Activated CD4-positive, CD25-positive, alpha-beta regulatory T cell (primary cell): Measurements from ENCODE around the gene TEX261.

Experiments used
- DNase-seq, 4 experiments: peaks; one replicate each; lab custom pipeline; 2025; lab: John Stamatoyannopoulos, UW

The TEX261 gene

DNA sequence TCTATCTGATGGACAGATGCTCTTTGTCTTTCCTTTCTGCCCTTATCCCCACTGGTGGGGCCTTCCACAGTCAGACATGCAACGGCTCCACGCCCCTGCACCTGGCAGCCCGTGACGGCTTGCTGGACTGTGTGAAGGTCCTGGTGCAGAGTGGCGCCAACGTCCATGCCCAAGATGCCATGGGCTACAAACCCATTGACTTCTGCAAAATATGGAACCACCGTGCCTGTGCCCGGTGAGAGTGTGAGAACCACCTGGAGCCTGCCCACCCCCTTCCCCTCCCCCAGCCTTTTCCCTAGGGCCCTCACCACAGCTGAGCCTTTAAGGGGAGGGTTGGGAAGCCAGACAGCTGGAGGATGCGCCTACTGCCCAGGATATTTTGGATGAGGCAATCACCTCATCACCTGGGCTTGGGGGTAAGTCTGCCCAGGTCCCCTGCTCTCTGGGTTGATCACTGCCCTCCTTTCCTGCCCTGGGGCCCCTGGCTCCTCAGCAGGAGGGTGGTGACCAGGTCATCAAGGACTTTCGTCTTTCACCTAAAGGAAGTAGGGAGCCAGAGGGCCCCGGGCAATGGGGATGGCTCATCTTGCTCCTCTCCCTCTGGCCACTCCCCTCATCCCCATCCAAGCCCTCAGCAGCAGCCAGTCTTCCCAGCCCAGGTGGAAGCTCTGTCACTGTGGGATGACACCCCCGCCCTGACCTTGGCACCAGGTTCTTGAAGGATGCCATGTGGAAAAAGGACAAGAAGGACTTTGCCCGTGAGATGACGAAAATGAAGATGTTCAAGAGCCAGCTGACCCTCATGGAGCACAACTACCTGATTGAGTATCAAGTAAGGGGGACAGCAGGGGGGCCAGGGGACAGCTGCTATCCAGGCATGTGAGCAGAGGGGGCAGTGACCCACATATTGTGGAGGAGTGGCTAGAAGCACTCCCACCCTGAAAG lies 12.5 kb downstream of the TEX261 start:
- DNase-seq: no peak

DNA sequence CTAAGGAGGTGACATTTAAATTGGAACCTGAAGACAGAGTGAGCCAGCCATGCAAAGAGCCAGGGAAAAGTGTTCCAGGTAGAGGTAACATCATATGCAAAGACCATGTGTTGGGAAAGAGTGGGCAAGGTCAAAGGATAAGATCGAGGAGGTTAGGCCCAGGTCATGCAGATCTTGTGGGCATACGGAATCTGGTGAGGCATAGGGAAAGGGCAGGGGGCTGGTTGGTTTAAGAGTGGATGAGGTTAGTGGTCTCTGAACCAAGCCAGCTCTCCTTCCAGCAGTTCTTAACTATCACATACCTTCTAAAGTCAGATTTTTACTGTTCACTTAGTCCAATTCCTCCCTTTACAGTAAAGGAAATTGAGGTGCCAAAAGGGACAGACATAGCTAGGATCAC lies 13.3 kb downstream of the TEX261 start:
- DNase-seq: no peak

- no peak for DNase-seq
Observed at GRCh38 chr2:70979626-70980025, 15.0 kb downstream of the TEX261 start.

- DNase-seq: no peak
Observed at GRCh38 chr2:70979180-70979488, 15.5 kb downstream of the TEX261 start.

DNA sequence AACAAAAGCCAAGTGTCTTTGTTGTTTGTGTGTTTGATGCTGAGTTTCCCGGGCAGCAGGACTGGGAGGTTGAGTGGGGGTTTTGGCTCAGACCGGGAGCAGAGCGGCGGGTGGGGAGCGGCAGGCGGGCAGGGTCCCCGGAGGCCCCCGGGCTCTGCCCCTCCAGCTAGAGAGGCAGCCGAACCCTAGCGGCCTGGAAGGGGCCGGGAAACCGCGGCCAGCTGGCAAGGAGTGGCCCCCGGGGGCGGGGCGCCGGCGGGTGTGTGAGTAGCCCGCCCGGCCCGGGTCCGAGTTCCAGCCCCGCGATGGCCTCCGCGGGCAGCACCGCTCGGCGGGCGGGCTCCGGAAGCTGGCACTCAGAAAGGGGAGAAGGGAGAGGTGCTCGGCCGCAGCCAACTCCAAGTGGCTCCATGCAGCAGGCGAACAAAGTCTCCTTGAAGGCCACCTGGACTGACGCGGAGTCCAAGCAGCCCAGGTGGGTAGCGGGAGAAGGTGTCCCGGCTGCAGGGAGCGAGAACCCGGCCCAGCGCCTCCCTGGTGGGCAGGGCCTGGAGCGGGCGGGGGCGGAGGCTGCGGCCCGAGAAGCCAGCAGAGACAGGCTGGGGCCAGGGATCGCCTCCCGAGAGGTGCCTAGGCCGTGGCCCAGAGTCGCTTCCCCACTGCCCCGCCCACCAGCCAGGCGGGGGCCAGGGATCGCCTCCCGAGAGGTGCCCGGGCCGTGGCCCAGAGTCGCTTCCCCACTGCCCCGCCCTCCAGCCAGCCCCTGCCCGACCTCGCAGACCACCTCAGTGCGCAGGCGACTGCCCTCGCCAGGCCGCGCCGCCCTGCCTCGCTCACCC lies 16.1 kb downstream of the TEX261 start, which contains the start of gene ANKRD53:
Gene ANKRD53, plus strand, starts transcription at position 290 of the 839 bp plus-strand sequence. Its CDS starts 16 bp downstream, at position 306.
- no peak for DNase-seq

- DNase-seq: no peak
Observed at GRCh38 chr2:70977605-70978205, 17.0 kb downstream of the TEX261 start.

DNA sequence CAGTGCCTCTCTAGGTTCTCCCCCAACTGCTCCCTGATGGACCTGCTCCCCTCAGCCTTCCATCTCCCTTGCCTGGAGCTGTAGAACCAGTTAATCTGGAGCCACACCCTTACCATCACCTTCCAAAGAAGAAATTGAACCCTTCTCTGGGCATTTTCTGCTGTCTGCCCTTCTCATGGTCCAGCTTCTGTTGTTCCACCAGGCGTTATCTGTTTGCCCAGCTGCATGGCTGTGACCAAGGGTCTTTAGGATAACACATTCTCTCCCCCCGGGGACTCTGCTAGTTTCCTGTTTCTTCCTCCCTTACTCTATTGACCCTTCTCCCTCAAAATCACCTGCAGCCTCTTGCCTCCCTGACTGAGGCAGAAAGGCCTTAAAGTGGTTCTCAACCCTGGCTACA lies 19.4 kb downstream of the TEX261 start:
- DNase-seq: no peak

DNA sequence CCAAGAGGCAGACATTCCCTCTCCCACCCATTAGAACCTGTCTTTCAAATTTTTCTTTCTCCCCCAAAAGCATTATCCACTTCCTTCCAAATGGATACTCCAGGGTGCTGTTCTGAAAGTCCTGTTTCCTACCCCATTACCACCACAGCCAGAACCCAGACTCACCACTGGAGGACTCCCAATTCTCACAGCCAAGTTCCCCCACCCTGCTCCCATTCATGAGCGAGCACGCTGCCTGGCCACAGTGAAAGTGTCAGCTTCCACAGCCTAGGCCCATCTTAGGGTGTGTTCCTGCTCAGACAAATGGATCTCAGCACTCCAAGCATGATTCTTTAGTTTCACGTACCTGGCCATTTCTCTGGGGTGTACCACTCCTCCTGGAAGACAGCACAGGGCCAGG lies 20.1 kb downstream of the TEX261 start:
- no peak for DNase-seq

GRCh38 chr2:70967189-70967588 lies 27.5 kb downstream of the TEX261 start:
- no peak for DNase-seq

DNA sequence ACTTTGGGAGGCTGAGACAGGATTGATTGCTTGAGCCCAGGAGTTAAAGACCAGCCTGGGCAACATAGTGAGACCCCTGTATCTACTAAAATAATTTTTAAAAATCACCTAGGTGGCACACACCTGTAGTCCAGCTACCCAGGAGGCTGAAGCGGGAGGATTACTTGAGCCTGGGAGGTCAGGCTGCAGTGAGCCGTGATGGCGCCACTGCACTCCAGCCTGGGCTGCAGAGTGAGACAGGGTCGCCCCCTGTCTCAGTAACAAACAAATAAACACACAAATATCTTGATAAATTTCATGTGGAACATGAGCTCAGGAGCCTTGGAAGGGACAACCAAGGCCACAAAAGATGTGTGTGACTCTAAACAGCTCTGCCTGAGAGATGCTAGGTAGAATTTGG lies 28.0 kb downstream of the TEX261 start:
- no peak for DNase-seq

- no peak for DNase-seq
Observed at GRCh38 chr2:70965506-70965905, 29.2 kb downstream of the TEX261 start.

- DNase-seq: peak; percentile 64 to 72 (median 68)
Observed at GRCh38 chr2:70964596-70965386, 29.9 kb downstream of the TEX261 start.

GRCh38 chr2:70964133-70964532 lies 30.5 kb downstream of the TEX261 start:
- DNase-seq: no peak

GRCh38 chr2:70962885-70963878 lies 31.5 kb downstream of the TEX261 start:
- DNase-seq: no peak

- DNase-seq: no peak
Observed at GRCh38 chr2:70962211-70962884, 32.3 kb downstream of the TEX261 start.

- no peak for DNase-seq
Observed at GRCh38 chr2:70961648-70961994, 33.1 kb downstream of the TEX261 start.

GRCh38 chr2:70960833-70961647 lies 33.6 kb downstream of the TEX261 start:
- no peak for DNase-seq

DNA sequence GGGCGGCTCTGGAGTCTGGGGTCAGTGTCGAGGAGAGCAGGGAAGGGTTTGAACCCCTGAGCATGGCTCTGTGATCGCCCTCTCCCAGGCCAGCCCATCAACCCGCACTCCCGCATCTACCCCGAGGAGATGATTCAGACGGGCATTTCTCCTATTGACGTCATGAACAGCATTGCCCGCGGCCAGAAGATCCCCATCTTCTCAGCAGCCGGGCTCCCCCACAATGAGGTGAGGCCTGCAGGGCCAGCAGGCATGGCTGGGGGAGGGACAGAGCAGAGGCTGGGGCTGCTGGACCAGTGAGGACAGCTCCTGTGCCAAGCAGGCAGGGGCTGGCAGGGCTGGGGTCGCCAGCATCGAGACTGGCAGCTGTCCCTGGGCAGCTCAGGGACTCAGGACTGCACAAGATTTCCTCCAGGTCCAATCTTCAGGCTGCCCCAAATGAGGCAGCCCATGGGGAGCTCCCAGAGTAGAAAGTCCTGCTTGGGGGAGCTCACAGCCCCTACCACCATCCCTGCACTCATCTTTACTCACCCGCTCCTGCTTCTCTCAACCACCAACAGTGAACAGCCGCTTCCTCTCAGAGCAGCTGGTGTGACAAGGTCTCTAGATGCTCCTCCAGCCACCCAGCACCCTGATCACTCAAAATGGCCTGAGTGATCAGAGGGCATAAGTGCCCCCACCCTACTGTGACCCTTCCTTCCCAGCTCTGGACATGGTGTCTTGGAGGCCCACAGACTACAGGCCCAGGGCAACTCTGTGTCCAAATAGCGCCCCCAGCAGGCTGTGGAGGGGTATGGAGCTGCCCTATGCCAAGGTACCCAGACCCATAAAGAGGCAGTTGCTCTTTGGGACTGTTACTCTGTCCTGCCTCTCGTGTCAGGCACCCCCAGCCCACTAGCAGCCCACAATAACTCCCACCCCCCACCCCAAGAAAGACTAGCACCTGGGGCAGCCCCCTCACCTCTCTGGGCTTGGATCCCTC lies 34.5 kb downstream of the TEX261 start:
- no peak for DNase-seq
